Testis (tissue), 3 donors: ENCODE results near the gene INTS2. TPM values are rescaled to one million over a fixed set of nuclear protein-coding genes. Genes with fewer than 3 reads are reported as not detected.

Source experiments
- DNase-seq: peaks from one replicate; pipeline ENCODE4 v3.0.0-alpha.2; 2019
- H3K27ac ChIP-seq, 2 donors: fragments of 200-600 bp; sonication (generic); one replicate each; pipeline ENCODE4 v1.5.1; 2019
- H3K27me3 ChIP-seq: fragments of 200-600 bp; sonication (generic); one replicate; pipeline ENCODE4 v1.5.1; 2019
- H3K36me3 ChIP-seq: fragments of 200-600 bp; sonication (generic); one replicate; pipeline ENCODE4 v1.5.1; 2017; ENCODE audit warnings: low read depth; ENCODE audit errors: missing control alignments
- H3K4me1 ChIP-seq: fragments of 200-600 bp; sonication (generic); one replicate; pipeline ENCODE4 v1.5.1; 2019
- H3K4me3 ChIP-seq, 2 donors: fragments of 200-600 bp; sonication (generic); one replicate each; pipeline ENCODE4 v1.5.1; 2017 to 2019
- H3K9me3 ChIP-seq: fragments of 200-600 bp; sonication (generic); one replicate; pipeline ENCODE4 v1.5.1; 2017
- CTCF ChIP-seq, 3 experiments: fragments of 450-650 bp in 2 of 3; fragments of 200-600 bp in 1 of 3; sonication (generic) in 1 of 3; IDR thresholded peaks; one replicate each; pipeline ENCODE4 v1.5.1; 2016 to 2019; ENCODE audit warnings: antibody characterized with exemption in 3 of 3, mild to moderate bottlenecking in 2 of 3, moderate library complexity in 1 of 3
- POLR2A ChIP-seq: fragments of 450-650 bp; IDR thresholded peaks from one replicate; pipeline ENCODE4 v1.6.1; 2017; ENCODE audit warnings: antibody characterized with exemption, mild to moderate bottlenecking, moderate library complexity
- WGBS, 2 donors: methylation state at CpG; one replicate each; pipeline ENCODE4 v1.1.5; 2018; 5-methylcytosine and 5-hydroxymethylcytosine counted together
- intact Hi-C: fragments of 100-400 bp; cut with DNase I; formaldehyde crosslinking; loops from one replicate; pipeline ENCODE4 v1.15.1; 2023; ENCODE audit warnings: low total_unique reads
- polyA plus RNA-seq: library from polyadenylated mRNA; stranded (reverse); fragments of 350-450 nt; fragmentation: Illumina TruSeq; extraction: RNeasy Lipid Tissue Mini Kit (QIAGEN cat#74804); gene quantifications from one replicate; pipeline ENCODE4 v1.2.3, GENCODE V29; 2014; ENCODE audit warnings: low read depth, low replicate concordance; ENCODE audit not compliant: insufficient read depth
- total RNA-seq, 2 donors: library from RNA; depleted of rRNA; stranded (reverse); fragments of >200 nt; gene quantifications; one replicate each; pipeline ENCODE4 v1.2.3, GENCODE V29; 2016

INTS2 gene
- total and polyA plus RNA-seq, 3 donors from 2014 or later = 9.6 to 28.1 (median 25.7) TPM

- no peaks in the 10 kb centered on the region for H3K9me3 ChIP-seq
- H3K4me3 ChIP-seq = no peak overlapping the region
- H3K27me3 ChIP-seq = no peaks in the 10 kb centered on the region
- DNase-seq = no peak
- H3K4me1 ChIP-seq = no peaks in the 10 kb centered on the region
- intact Hi-C loops = no loop called here
- no peak overlapping the region for H3K27ac ChIP-seq
- WGBS, 2 donors = 93 to 94% methylated on average over 5 of the region's 5 CpGs
- TF ChIP-seq POLR2A (no peak), CTCF (IDR thresholded peaks at IDR 0.05) (no peak)
- no peaks in the 10 kb centered on the region for H3K36me3 ChIP-seq
Observed at GRCh38 chr17:61968757-61969156, 41.0 kb upstream of the INTS2 start.

- no peaks in the 10 kb centered on the region for H3K4me1 ChIP-seq
- no peak for TF ChIP-seq CTCF (IDR thresholded peaks at IDR 0.05)
- TF ChIP-seq POLR2A = no peak
- 75 to 78% methylated on average over 2 of the region's 2 CpGs for WGBS, 2 donors
Observed at GRCh38 chr17:61967729-61968128, 39.9 kb upstream of the INTS2 start.

GRCh38 chr17:61966191-61966590 lies 38.4 kb upstream of the INTS2 start:
- no peaks in the 10 kb centered on the region for H3K9me3 ChIP-seq
- 0% methylated on average over 1 of the region's 1 CpG for WGBS, 2 donors
- no peaks in the 10 kb centered on the region for H3K4me1 ChIP-seq
- DNase-seq = no peak
- H3K27me3 ChIP-seq = no peaks in the 10 kb centered on the region
- intact Hi-C loops = no loop called here
- no peak overlapping the region for H3K4me3 ChIP-seq
- H3K36me3 ChIP-seq = no peaks in the 10 kb centered on the region
- TF ChIP-seq POLR2A = no peak
- no peak for TF ChIP-seq CTCF (IDR thresholded peaks at IDR 0.05)
- no peak overlapping the region for H3K27ac ChIP-seq

More at GRCh38 chr17:61967729-61968128, 39.9 kb upstream of the INTS2 start:
- DNase-seq = no peak
- intact Hi-C loops = no loop called here
- Histone ChIP-seq H3K9me3 (no peaks in the 10 kb centered on the region), H3K36me3 (no peaks in the 10 kb centered on the region), H3K4me3 (no peak overlapping the region), H3K27ac (no peak overlapping the region), H3K27me3 (no peaks in the 10 kb centered on the region)

- Histone ChIP-seq H3K36me3 (no peaks in the 10 kb centered on the region), H3K27me3 (no peaks in the 10 kb centered on the region), H3K27ac (no peak overlapping the region), H3K9me3 (no peaks in the 10 kb centered on the region), H3K4me3 (no peak overlapping the region), H3K4me1 (no peaks in the 10 kb centered on the region)
- 86 to 89% methylated on average over 4 of the region's 4 CpGs for WGBS, 2 donors
- no peak for TF ChIP-seq CTCF (IDR thresholded peaks at IDR 0.05)
- no peak for TF ChIP-seq POLR2A
- intact Hi-C loops = no loop called here
- DNase-seq = no peak
Observed at GRCh38 chr17:61955619-61956018, 27.8 kb upstream of the INTS2 start.

- no peak for DNase-seq
- H3K4me3 ChIP-seq = no peak overlapping the region
- intact Hi-C loops = no loop called here
- no peak for TF ChIP-seq CTCF (IDR thresholded peaks at IDR 0.05)
- no peak for TF ChIP-seq POLR2A
- 75 to 86% methylated on average over 3 of the region's 3 CpGs for WGBS, 2 donors
- no peaks in the 10 kb centered on the region for H3K9me3 ChIP-seq
- H3K27me3 ChIP-seq = no peaks in the 10 kb centered on the region
- H3K27ac ChIP-seq = no peak overlapping the region
- no peaks in the 10 kb centered on the region for H3K36me3 ChIP-seq
- no peaks in the 10 kb centered on the region for H3K4me1 ChIP-seq
Observed at GRCh38 chr17:61947367-61948078, 19.7 kb upstream of the INTS2 start.
